Tibial artery (tissue), 4 donors: ENCODE results near the gene AMFR.

Experiments used
- DNase-seq, 2 donors: peaks; one replicate each; pipeline ENCODE4 v3.0.0-alpha.2; 2019
- H3K27ac ChIP-seq, 2 donors: fragments of 200-600 bp; sonication (generic) in 1 of 2; 1 replicate in 1 of 2; 2 replicates in 1 of 2; pipeline ENCODE4 v1.5.1; 2018 to 2019; ENCODE audit warnings: mild to moderate bottlenecking in 1 of 2
- H3K27me3 ChIP-seq, 2 donors: fragments of 200-600 bp; sonication (generic) in 1 of 2; one replicate each; pipeline versions ENCODE4 v1.5.1 to v1.6.0; 2016 to 2019
- H3K36me3 ChIP-seq, 3 donors: fragments of 200-600 bp; sonication (generic) in 2 of 3; one replicate each; pipeline ENCODE4 v1.5.1; 2016 to 2019; ENCODE audit warnings: mild to moderate bottlenecking in 2 of 3
- H3K4me1 ChIP-seq, 4 donors: fragments of 200-600 bp; sonication (generic) in 2 of 4; 1 replicate in 3 of 4; 2 replicates in 1 of 4; pipeline ENCODE4 v1.5.1; 2016 to 2019
- H3K4me3 ChIP-seq, 2 donors: fragments of 200-600 bp; sonication (generic) in 1 of 2; 1 replicate in 1 of 2; 2 replicates in 1 of 2; pipeline ENCODE4 v1.5.1; 2018 to 2019; ENCODE audit warnings: mild to moderate bottlenecking in 2 of 2
- H3K9me3 ChIP-seq, 3 donors: fragments of 200-600 bp; sonication (generic) in 1 of 3; one replicate each; pipeline ENCODE4 v1.5.1; 2016 to 2019
- CTCF ChIP-seq, 2 experiments: fragments of 200-600 bp in 1 of 2; fragments of 450-650 bp in 1 of 2; IDR thresholded peaks; one replicate each; pipeline ENCODE4 v1.5.1; 2017 to 2019; ENCODE audit warnings: antibody characterized with exemption in 2 of 2, mild to moderate bottlenecking in 1 of 2, moderate library complexity in 1 of 2
- intact Hi-C: fragments of 100-400 bp; cut with DNase I; formaldehyde crosslinking; loops from one replicate; pipeline ENCODE4 v1.15.0; 2023; ENCODE audit warnings: low total_unique reads

AMFR gene

GRCh38 chr16:56357765-56358322 is 67.5 kb downstream of the AMFR start:
- peak in 1 of 2 donors; percentile 62 for DNase-seq
- TF ChIP-seq CTCF (IDR thresholded peaks at IDR 0.05), result no peak
- H3K27ac ChIP-seq, result peak overlapping the region; percentile 70 to 74

GRCh38 chr16:56357241-56357764 is 68.0 kb downstream of the AMFR start:
- Histone ChIP-seq H3K4me3 (peak overlapping the region; percentile 55 to 63), H3K36me3 (peaks cover 0 to 22% (median 5%) of the 10 kb centered on the region in 3 donors), H3K9me3 (no peaks in the 10 kb centered on the region), H3K27ac (peak overlapping the region; percentile 70 to 74), H3K4me1 (peaks cover 0 to 12% (median 0%) of the 10 kb centered on the region in 4 donors), H3K27me3 (no peaks in the 10 kb centered on the region)
- DNase-seq, result peak in 1 of 2 donors; percentile 64
- TF ChIP-seq CTCF (IDR thresholded peaks at IDR 0.05), result no peak
- intact Hi-C loops, result no loop called here

More at GRCh38 chr16:56357765-56358322, 67.5 kb downstream of the AMFR start:
- peaks cover 3 to 27% (median 11%) of the 10 kb centered on the region in 3 donors for H3K36me3 ChIP-seq
- peaks cover 0 to 12% (median 0%) of the 10 kb centered on the region in 4 donors for H3K4me1 ChIP-seq
- intact Hi-C loops, result no loop called here
- H3K27me3 ChIP-seq, result no peaks in the 10 kb centered on the region
- H3K4me3 ChIP-seq, result no peak overlapping the region
- H3K9me3 ChIP-seq, result no peaks in the 10 kb centered on the region

DNA sequence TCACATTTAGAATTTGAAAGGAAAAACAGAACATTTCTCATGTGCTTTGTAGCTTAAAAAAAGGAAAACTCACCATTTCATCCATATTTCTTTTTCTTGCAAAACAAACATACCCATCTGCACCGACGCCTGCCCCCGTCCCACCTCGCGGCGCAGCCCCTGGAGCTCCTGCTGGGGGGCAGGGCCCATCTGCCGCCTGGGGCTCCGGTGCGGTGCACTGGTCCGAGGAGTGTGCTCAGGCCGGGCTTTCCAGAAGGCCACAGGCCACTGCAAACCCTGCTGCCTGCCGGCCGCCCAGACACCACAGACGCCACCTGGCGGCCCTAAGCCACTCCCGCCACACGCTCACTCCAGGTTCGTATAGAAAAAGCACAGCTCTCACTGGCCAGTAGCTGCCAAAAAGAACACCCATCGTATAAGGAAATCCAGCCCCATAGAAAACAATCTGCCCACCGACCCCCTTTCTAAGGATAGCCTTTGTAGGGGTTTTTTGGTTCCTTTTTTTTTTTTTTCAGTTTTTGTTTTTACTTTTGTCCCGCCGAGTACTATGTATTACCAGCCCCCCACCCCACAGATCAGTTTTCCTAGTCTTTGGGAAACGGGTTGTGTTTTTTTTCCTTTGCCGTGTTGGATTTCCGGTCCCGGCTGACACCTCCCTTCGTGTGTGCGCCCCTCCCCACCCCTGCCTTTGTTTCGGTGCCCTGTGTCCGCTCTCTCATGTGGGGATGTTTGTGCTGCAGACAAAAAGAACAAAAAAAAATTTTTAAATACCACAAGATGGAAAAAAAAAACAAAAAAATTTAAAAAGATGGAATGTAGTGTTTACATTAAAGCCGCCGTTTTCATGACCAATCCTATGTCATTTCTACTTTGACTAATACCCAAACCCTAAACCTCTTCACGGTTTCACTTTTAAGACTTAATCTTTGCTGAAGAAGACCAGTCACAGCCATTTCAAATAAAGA is 68.8 kb downstream of the AMFR start:
- peak; percentile 81 to 88 for DNase-seq
- Histone ChIP-seq H3K36me3 (peaks cover 0 to 14% (median 0%) of the 10 kb centered on the region in 3 donors), H3K27ac (peak overlapping the region; percentile 70 to 74), H3K4me1 (peaks cover 0 to 12% (median 0%) of the 10 kb centered on the region in 4 donors), H3K27me3 (no peaks in the 10 kb centered on the region), H3K4me3 (peak overlapping the region; percentile 55 to 63), H3K9me3 (no peaks in the 10 kb centered on the region)
- intact Hi-C loops, result no loop called here
- peak; percentile 70 to 87 for TF ChIP-seq CTCF (IDR thresholded peaks at IDR 0.05)

DNA sequence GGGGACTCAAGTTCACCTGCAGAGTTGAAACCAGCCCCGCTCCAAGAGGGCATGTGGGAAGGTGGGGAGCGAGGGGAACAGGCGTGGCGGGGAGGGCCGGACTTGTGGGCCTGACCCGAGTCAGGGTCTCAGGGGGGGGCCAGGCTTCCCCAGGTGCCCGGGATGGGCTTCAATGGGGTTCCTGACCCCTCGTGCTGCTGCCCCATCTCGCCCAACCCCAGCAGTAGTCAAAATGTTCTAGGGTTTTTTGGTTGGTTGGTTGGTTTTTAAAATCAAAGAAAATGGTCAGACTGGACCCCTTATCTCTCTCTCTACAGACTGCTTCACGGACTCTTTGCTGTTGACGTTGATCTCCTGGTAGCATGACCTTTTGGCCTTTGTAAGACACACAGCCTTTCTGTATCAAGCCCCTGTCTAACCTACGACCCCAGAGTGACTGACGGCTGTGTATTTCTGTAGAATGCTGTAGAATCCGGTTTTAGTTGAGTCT is 69.5 kb downstream of the AMFR start:
- Histone ChIP-seq H3K4me3 (peak overlapping the region in 1 of 2 donors; percentile 63), H3K36me3 (peaks cover 0 to 11% (median 0%) of the 10 kb centered on the region in 3 donors), H3K27me3 (no peaks in the 10 kb centered on the region), H3K27ac (peak overlapping the region; percentile 70 to 74), H3K4me1 (peaks cover 0 to 12% (median 0%) of the 10 kb centered on the region in 4 donors), H3K9me3 (no peaks in the 10 kb centered on the region)
- intact Hi-C loops, result no loop called here
- peak; percentile 18 to 55 for DNase-seq
- no peak for TF ChIP-seq CTCF (IDR thresholded peaks at IDR 0.05)

DNA sequence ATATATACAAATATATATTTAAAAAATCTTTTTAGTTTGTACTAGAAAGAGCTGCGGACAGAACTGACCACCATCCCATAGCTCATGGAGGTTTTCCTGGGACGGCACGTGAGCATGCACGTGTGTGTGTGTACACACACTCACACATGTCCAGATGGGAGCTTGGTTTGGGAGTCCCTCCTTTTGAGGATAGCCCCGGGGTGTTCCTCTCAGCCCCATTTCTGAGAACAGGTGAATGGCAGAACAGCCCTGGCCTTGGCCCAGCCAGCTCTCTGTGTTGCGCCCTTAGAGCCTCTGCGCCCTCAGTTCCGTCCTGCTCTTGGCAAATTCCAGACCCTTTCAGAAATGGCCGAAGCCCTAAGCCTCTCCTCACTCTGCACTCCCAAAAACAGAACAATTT is 70.1 kb downstream of the AMFR start:
- Histone ChIP-seq H3K27me3 (no peaks in the 10 kb centered on the region), H3K4me3 (no peak overlapping the region), H3K36me3 (peaks cover 0 to 5% (median 0%) of the 10 kb centered on the region in 3 donors), H3K27ac (no peak overlapping the region), H3K4me1 (peaks cover 0 to 12% (median 0%) of the 10 kb centered on the region in 4 donors), H3K9me3 (no peaks in the 10 kb centered on the region)
- DNase-seq, result peak; percentile 16 to 44
- intact Hi-C loops, result no loop called here
- no peak for TF ChIP-seq CTCF (IDR thresholded peaks at IDR 0.05)
